Stimulated activated CD4-positive, alpha-beta T cell treated with anti-CD3 and anti-CD28 coated beads, Interleukin-4, amount 100 ng/mL, for 48 hours (primary cell): ENCODE data around the gene PARD3.

ENCODE experiments used
- DNase-seq, 2 donors: peaks; one replicate each; pipeline ENCODE4 v3.0.0-alpha.2; 2020; ENCODE audit warnings: low read depth in 2 of 2

The PARD3 gene

GRCh38 chr10:34499612-34500279 lies 315.4 kb downstream of the PARD3 start:
- DNase-seq = no peak

- no peak for DNase-seq
Measured at GRCh38 chr10:34498821-34499220, 316.3 kb downstream of the PARD3 start.

GRCh38 chr10:34495938-34496337 lies 319.2 kb downstream of the PARD3 start:
- no peak for DNase-seq

GRCh38 chr10:34494012-34494411 lies 321.1 kb downstream of the PARD3 start:
- no peak for DNase-seq

- no peak for DNase-seq
Measured at GRCh38 chr10:34492081-34492480, 323.0 kb downstream of the PARD3 start.

- no peak for DNase-seq
Measured at GRCh38 chr10:34491678-34492077, 323.4 kb downstream of the PARD3 start.

GRCh38 chr10:34489973-34490745 lies 324.9 kb downstream of the PARD3 start:
- DNase-seq = no peak

GRCh38 chr10:34489411-34489810 lies 325.7 kb downstream of the PARD3 start:
- no peak for DNase-seq

GRCh38 chr10:34488476-34489130 lies 326.5 kb downstream of the PARD3 start:
- no peak for DNase-seq

DNA sequence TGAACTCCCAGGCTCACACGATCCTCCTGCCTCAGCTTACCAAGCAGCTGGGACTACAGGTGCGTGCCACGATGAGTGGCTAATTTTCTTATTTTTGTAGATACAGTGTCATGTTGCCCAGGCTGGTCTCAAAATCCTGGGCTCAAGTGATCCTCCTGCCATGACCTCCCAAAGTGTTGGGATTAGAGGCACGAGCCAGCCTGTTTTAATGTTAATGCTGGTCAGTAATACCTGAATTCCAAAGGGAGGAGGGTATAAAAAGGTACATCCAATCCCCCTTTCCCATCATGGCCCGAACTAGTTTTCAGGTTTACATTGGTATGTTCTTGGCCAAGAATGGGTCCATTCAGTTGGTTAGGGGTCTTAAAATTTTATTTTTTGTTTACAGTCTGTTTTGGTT lies 329.1 kb downstream of the PARD3 start:
- no peak for DNase-seq

- DNase-seq = no peak
Measured at GRCh38 chr10:34484164-34484563, 330.9 kb downstream of the PARD3 start.

- no peak for DNase-seq
Measured at GRCh38 chr10:34480345-34480744, 334.8 kb downstream of the PARD3 start.

GRCh38 chr10:34479520-34480179 lies 335.4 kb downstream of the PARD3 start:
- DNase-seq = no peak

- no peak for DNase-seq
Measured at GRCh38 chr10:34477249-34477648, 337.8 kb downstream of the PARD3 start.

DNA sequence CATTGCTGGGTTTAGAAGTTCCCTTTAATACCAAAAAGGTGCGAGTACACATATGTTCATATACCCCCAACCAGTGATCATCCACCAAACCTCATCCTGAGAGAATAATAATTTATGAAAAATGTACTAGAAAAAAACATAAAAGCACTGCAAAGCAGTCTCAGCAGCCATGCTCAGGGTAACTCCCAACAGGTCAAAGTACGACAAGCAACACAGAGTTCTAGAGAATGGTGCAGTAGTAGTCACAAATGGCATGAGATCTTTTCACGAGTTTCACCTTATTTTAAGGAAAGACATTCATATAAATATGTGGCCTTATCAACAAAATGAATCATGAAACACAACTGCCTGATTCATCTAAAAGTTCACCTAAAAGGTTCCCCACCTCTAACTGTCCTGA lies 338.5 kb downstream of the PARD3 start:
- no peak for DNase-seq

DNA sequence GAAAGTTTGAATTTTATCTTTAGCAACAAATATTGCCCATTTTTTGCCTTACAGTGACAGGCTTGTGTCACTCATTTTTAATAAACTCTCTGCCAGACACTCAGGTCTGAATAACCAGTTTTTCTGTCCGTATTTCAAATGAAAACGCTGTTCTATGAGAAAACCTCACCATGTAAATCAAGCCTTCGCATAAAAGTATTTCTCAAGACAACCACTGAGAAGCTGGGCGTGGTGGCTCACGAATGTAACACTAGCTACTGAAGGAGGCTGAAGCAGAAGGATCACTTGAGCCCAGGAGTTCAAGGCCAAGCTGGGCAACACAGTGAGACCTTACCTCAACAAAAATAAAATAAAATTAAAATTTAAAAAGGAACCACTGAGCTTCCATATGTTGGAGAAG lies 339.3 kb downstream of the PARD3 start:
- no peak for DNase-seq

DNA sequence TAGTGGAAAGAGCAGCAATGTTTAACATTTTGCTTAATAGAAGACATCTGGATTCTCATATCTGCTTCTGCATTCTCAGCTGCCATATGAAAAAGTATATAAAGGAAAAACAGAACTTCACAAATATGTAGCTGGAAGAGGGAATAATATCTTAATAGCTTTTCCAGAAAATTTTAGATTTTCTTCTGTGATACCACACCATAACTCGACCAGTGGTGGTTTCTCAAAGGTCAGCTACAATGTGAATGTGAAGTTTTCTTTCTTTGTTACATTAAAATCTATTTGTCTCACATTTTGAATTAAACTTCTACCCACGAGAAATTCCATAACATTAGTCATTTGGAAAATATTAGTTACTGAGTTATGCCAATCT lies 339.8 kb downstream of the PARD3 start:
- DNase-seq = no peak

GRCh38 chr10:34474555-34475273 lies 340.4 kb downstream of the PARD3 start:
- DNase-seq = no peak

- no peak for DNase-seq
Measured at GRCh38 chr10:34474009-34474376, 341.1 kb downstream of the PARD3 start.

- DNase-seq = no peak
Measured at GRCh38 chr10:34473174-34474008, 341.7 kb downstream of the PARD3 start.

GRCh38 chr10:34470307-34470706 lies 344.8 kb downstream of the PARD3 start:
- no peak for DNase-seq
